GM12875 (cell line): ENCODE measurements around the gene PPP3R1.
A peak's percentile ranks its signal among the peaks of the same experiment; 100 is the strongest.

Experiments
- H3K4me3 ChIP-seq: one replicate; pipeline ENCODE4 v1.5.1; 2011; ENCODE audit warnings: low read depth, low read length, control low read depth
- TF ChIP-seq, protein P1 (sequence below): IDR thresholded peaks from 2 replicates; pipeline ENCODE4 v1.5.1; 2011; ENCODE audit warnings: low read depth, mild to moderate bottlenecking, control low read depth, inconsistent platforms, low read length, moderate library complexity, borderline replicate concordance; ENCODE audit not compliant: insufficient read depth

The PPP3R1 gene

DNA sequence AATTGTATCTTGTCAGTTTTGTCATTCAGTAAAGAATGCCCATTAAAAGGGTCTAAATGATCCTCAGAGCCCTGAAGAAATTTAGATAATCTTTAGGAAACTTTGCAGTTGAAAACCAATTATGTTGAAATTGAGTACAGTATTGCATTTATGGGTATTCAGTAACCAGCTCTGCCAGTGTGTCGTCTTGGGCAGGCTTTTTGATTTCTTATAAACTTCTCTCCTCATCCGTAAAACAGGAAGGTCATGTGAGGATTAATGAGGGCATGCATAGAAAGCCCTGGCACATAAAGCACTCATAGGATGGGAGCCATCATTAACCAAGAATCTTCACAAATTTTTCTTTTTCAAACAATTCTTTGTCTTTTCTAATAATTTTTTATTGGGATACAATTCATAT is 79.8 kb downstream of the PPP3R1 start:
- TF ChIP-seq, protein P1, sequence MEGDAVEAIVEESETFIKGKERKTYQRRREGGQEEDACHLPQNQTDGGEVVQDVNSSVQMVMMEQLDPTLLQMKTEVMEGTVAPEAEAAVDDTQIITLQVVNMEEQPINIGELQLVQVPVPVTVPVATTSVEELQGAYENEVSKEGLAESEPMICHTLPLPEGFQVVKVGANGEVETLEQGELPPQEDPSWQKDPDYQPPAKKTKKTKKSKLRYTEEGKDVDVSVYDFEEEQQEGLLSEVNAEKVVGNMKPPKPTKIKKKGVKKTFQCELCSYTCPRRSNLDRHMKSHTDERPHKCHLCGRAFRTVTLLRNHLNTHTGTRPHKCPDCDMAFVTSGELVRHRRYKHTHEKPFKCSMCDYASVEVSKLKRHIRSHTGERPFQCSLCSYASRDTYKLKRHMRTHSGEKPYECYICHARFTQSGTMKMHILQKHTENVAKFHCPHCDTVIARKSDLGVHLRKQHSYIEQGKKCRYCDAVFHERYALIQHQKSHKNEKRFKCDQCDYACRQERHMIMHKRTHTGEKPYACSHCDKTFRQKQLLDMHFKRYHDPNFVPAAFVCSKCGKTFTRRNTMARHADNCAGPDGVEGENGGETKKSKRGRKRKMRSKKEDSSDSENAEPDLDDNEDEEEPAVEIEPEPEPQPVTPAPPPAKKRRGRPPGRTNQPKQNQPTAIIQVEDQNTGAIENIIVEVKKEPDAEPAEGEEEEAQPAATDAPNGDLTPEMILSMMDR = no peak
- no peak overlapping the region for H3K4me3 ChIP-seq

DNA sequence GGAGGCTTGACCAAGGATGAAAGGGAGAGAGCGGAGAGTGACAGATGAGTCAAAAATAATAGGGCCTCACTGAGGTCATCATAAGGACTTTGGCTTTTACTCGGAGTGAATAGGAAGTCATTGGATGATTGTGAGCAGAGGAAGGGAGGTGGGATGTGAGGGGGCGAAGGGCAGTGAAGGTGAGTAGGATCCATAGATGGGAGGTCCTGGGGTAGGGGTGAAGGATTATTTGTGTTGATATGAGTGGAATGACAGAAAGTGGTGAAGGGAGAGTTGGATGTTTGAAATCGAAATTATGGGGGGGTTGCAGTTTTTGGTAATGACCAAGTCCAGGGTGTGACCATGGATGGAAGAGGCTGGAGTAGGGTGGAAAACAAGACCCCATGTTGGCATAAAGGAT is 80.6 kb downstream of the PPP3R1 start:
- no peak overlapping the region for H3K4me3 ChIP-seq
- TF ChIP-seq, protein P1 = no peak

DNA sequence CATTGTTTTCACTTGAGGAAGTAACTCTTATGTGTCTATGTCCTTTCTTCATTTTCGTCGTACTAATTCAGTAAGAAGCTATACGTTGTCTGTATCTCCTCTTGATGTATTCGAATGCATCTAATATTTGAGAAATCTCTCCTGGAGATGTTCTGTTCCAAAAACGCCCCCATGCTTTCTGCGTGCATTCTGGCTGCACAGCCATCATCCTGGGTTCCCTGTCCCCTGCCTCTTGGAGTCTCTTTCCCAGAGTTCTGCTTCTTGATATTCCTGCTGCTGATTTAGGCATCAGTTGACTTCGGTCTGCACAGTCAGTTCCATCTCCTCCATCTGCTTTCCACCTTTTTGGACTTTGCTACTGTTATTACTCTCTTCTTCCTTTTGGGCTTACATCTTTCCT is 81.2 kb downstream of the PPP3R1 start:
- TF ChIP-seq, protein P1 = no peak
- H3K4me3 ChIP-seq = no peak overlapping the region

DNA sequence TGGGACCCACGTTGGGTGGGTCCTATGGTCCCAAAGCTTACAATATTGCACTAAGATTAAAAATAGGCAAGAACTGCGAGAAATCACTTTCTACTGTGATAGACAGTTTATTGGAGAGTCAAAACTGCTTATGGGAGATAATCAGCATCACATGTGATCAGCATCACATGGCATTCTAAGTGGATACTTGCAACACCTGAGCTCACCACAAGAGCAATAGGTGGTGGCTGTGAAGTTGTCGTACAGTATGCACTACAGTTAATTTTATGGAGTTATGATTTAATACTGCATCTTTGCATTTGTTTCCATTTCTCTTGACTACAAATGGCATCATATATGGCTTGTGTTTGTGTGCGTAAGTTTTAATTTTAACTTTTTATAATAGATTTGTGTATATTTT is 83.0 kb downstream of the PPP3R1 start:
- TF ChIP-seq, protein P1 = no peak

DNA sequence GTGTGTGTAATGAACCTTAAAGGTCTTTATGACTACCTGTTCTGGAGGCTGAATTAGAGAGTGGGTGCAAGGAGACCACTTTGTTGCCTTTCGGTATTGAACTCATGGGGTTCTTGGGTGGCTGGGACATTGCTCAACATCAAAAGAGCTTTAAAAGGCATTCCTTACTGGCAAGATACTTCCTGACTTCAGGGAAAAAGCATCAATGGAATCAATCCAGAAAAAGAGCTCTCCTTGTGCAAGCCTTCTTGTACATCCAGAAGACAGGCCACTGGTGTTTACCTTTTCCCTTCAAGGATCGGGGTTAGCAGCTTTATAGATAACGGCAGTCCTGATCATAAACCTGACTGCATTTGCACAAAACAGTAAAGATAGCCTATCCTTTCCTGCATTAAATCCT is 85.1 kb downstream of the PPP3R1 start:
- H3K4me3 ChIP-seq = no peak overlapping the region
- TF ChIP-seq, protein P1 = no peak

More for the DNA sequence above, 83.0 kb downstream of the PPP3R1 start:
- no peak overlapping the region for H3K4me3 ChIP-seq

DNA sequence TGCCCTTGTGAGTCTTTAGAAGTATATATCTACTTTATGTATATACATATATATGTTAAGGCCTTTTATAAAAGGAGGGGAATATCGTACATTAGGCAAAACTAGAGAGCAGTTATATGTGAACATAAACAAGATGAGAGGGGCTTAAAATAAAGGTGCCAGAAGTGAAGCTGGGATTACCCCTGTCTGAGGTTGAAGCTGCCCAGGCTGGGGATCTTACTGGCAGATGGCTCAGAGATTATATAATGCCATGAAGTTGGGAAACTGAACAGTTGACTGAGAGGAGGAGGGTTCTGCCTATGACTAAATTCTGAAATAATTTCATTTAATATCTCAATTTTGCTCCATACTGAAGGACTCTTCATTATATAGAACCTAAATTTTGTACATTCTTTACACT is 88.7 kb downstream of the PPP3R1 start:
- TF ChIP-seq, protein P1 = no peak
- no peak overlapping the region for H3K4me3 ChIP-seq

DNA sequence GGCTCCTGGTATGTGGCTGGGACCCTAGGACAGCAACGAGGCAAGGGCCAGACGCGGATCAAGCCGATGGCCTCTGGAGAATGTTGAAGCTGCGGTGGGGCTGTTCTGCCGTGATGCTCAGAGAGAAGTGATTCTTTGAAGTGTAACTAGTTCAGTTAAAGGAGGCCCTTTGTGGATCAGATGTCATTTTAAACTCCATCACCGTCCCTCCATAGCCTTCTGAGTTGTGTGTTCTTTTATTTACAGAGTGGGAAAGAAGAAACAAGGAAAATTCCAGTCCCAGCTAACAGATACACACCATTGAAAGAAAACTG is 94.2 kb downstream of the PPP3R1 start:
- H3K4me3 ChIP-seq = peak overlapping the region; percentile 88
- TF ChIP-seq, protein P1 = no peak
